ENCODE data around the gene FAM98B.
"Not testable (repeated sequence)": the region's sequence is repeated elsewhere in the genome, so short reads cannot be mapped to it uniquely, and the experiment has no call there.

The FAM98B gene

DNA sequence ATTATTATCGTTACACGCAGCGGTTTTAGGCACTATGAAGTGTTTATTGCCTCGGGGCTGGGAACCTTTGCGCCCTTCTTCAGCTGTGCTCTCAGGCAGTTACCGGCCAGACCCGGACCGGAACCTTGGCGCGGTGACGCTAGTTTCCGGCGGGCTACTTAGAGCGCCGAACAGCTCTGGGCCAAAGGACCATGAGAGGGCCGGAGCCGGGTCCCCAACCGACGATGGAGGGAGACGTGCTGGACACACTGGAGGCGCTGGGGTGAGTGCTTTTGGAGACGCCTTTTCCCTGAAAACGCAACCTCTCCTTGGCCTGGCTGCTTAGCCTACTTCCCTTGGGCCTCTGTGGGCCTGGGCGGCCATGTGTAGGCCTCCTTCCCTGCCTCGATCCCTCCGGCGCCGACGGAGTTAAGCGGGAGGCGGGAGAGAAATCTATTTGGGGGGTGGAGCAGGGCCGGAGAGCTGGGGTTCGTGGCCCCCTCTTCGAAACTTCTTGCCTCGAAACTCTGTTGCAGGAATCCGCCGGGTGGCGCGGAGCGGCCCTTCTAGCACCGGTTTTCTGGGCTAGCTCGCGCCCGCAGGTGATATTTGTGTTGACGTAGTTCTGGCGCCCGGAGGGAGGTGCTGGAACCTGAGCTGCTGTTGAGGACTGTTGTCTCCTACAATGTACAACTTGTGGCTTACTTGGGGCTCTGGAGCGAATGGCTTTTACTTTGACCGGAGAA is at the start of gene FAM98B:
Gene FAM98B (plus strand): TSS at position 157 of the 725 bp plus-strand sequence. CDS start 35 bp downstream, at position 192.
- DNase-seq = peak; percentile 36

GRCh38 chr15:38406436-38406835 is 47.5 kb upstream of the FAM98B start:
- no peak for DNase-seq

DNA sequence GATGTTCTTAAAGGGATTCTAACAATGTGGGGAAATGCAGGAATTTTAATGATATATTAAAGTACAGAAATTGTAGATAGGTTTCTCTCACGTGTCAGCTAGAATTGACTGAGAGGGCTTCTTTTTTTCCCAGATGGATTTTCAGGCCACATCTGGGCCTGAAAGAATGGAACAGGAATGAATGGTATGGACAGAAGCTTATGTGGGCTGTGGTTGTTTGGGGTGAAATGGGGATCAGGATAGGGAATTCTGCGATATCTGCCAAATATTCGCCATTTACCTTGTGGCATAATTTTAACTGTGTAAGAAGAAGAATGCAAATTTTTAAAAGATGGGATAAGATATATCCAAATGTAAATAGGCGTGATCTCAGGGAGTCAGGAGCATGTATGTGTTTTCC is 45.4 kb upstream of the FAM98B start:
- DNase-seq = no peak

- DNase-seq = no peak
Measured at GRCh38 chr15:38411902-38412301, 42.0 kb upstream of the FAM98B start.

DNA sequence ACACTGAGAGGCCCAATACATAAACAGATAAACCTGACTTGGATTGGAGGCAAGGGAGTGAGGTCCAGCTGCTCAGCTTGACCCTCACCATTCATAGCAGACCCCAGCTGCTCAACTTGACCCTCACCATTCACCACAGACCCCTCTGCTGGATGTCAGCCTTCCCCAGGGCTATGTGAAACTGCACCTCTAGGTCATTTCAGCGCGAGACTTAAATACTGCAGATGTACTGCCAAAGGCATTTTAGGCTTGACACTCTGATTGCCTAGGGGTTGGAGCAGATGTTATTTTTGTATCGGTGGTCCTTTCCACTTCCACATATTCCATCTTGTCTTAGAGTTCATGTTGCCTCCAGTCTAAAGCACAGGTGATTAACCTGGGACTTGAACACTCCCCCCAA is 41.5 kb upstream of the FAM98B start:
- no peak for DNase-seq

- no peak for DNase-seq
Measured at GRCh38 chr15:38414357-38414756, 39.6 kb upstream of the FAM98B start.

DNA sequence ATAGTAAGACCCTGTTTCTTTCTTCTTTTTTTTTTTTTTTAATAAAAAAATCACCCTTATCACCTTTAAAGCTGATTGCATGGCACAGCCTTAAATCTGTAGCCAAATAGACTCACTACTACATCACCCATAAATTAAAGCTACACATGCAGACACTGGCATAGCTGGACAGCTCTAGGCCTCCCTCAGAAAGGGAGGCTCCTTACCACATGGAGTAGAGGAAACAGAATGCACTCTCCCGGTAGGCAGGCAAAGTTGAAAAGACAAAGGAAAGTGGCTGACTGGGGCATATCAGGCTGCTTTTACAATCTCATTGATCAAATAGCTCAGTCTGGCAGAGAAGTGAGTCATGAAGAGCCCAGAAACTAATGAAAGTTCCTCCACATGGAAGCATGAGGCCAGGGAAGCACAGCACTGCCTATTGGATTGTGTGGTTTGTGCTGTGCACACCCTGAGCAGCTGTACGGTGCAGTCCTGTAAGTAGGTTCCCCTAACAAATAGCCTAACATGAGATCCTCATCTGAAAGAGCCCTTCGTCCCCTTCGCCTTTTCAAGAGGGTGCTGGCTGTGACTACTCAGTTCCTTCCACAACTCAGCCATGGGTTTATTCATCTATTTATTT is 32.7 kb upstream of the FAM98B start:
- DNase-seq = no peak

GRCh38 chr15:38424101-38424552 is 29.8 kb upstream of the FAM98B start:
- no peak for DNase-seq

- no peak for DNase-seq
Measured at GRCh38 chr15:38425269-38425668, 28.7 kb upstream of the FAM98B start.

- no peak for DNase-seq
Measured at GRCh38 chr15:38427380-38427779, 26.5 kb upstream of the FAM98B start.

GRCh38 chr15:38430106-38430760 is 23.7 kb upstream of the FAM98B start:
- no peak for DNase-seq

DNA sequence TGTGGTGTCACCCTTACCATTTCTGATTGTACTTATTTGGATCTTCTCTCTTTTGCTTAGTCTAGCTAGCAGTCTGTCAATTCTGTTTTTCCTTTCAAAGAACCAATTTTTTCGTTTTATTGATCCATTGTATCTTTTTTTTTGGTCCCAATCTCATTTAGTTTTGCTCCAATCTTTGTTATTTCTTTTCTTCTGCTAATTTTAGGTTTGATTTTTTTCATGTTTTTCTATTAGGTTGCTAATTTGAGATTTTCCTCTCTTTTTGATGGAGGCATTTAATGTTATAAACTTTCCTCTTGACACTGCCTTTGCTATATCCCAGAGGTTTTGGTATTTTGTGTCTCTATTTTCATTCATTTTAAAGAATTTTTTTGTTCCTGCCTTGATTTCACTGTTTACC is 16.9 kb upstream of the FAM98B start:
- no peak for DNase-seq

DNA sequence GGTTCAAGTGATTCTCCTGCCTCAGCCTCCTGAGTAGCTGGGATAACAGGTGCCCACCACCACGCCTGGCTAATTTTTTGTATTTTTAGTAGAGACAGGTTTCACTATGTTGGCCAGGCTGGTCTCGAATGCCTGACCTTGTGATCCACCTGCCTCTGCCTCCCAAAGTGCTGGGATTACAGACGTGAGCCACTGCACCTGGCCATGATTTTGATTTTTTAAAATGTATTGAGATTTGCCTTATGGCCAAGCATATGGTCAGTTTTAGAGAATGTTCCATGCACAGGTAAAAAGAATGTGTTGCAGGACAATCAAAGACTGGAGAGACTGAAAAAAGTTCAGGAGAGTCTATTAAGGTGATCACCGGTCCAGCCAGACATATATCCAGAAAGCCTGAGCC is 16.3 kb upstream of the FAM98B start:
- not testable (repeated sequence) for DNase-seq

- no peak for DNase-seq
Measured at GRCh38 chr15:38438031-38438986, 15.6 kb upstream of the FAM98B start.

GRCh38 chr15:38440353-38441129 is 13.4 kb upstream of the FAM98B start:
- peak; percentile 61 for DNase-seq

DNA sequence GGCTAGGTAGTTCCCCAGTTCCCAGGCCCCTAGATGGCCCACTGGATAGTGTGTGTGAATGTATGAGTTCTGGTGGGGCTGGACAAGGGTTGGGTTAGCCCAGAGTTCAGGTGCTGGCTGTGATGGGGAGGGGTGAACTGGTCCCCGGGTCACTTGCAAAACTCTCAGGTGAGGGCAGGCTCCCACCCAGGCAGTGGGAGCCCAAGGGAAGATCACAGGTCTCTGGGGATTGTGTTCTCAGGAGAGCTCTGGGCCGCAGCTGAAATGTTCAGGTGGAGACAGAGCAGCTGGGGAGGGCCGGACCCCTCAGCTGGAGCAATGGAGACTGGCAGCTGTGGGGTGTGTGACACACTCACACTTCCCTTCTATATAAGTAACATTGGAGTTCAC is 12.8 kb upstream of the FAM98B start:
- DNase-seq = no peak

DNA sequence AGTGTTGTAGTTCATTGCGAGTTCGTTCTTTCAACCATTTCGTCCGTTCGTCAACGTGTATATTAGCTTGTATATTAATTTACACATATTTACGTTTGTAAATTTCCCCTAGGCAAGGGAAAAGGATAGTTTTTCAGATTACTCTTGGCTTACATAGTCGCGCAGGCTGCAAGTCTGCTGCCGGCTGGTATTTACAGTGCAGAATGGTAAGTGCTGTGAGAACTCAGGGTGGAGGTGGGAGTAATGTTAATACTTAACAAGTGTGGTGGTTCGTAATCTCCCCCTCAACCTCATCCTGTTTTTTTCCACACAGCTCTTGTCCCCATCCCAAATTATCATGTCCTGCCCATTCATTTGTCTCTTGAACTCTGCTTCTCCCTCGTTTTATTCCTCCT is 766 bp downstream of the FAM98B start:
- no peak for DNase-seq

GRCh38 chr15:38455092-38455491 is 1.2 kb downstream of the FAM98B start:
- no peak for DNase-seq

GRCh38 chr15:38458646-38459045 is 4.7 kb downstream of the FAM98B start:
- DNase-seq = no peak

DNA sequence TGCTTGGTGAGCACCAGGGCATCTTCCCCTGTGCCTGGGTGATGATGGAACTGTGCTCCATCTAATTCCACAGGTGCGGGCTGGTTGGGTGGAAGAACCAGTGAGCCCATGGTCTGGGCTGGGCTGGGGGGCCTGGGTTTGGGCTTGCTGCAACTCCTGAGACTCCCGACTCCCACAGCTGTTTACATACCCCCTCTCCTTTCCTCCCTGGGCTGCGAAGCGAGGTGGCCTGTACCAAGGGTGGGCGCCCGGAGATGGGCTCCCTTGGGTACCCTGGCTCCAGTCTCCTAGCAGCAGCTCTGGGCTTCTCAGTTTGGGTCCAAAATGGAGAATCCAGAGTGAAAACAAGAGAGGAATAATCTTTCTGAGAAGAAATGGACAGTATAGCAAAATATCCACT is 5.6 kb downstream of the FAM98B start:
- DNase-seq = no peak

DNA sequence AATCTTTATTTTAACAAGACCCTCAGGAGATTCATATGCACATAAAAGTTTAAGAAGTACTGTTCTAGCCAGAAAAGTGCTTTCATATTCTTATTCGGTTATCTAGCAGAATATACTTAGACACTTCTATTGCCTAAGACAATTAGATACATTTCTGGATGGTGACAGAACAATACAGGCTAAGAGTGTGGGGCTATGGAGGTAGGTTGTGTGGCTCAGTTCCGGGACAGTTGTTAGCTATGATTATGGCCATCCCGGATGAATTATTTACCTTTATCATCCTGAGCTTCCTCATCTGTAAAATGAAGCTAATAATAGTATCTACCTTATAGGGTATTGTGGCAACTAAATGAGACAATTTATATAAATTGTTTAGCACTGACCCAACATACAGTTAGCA is 6.6 kb downstream of the FAM98B start:
- DNase-seq = no peak
